ENCODE measurements around the gene EXOC3L4. TPM values are rescaled to one million over a fixed set of nuclear protein-coding genes. Genes with fewer than 3 reads are reported as not detected.

EXOC3L4 gene
- total and polyA plus RNA-seq, 9 of the 15 experiments (the other 6 are each of a cell fraction or from before 2014, with no cell fraction given): 0.10 to 6.7 (median 0.98) TPM; not detected in 1

DNA sequence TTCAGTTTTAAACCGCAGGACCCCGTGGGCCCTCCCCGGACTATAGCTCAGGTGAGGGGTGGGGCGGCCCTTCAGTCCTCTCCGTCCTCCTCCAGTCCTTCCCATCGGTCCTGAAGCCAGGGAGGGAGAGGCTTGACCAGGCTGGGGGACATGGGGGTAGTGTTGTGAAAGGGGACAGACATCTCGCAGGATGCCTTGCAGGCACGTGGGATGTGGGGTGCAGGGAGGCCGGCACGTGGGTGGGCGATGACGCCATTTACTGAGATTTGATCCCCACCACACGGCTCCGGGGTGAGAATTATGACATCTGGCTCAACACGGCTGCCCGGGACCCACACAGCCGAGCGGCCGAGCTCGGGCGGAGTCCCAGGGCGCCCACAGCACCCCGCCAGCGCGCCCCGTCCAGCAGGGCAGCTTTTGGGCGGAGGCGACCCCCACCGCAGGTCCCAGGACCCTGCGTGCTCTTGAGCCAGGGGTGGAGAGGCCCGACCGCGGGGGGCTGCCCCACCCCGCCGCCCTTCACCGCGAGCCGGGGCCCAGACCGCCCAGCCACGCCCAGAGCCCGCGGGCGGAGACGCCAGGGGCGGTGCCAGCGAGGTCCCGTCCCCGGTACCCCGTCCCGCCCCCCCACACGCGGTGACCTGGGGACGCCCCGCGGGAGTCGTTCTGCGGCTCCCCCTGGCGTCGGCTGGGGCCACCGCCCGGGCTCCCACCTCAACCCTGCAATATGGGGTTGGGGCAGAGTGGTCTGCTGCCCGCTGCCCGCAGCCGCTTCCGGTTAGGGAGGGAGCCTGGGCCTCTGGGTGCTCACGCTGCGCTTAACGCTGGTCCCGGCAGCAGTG, 3.3 kb upstream of the EXOC3L4 start (continued):
- TF ChIP-seq, protein P1, sequence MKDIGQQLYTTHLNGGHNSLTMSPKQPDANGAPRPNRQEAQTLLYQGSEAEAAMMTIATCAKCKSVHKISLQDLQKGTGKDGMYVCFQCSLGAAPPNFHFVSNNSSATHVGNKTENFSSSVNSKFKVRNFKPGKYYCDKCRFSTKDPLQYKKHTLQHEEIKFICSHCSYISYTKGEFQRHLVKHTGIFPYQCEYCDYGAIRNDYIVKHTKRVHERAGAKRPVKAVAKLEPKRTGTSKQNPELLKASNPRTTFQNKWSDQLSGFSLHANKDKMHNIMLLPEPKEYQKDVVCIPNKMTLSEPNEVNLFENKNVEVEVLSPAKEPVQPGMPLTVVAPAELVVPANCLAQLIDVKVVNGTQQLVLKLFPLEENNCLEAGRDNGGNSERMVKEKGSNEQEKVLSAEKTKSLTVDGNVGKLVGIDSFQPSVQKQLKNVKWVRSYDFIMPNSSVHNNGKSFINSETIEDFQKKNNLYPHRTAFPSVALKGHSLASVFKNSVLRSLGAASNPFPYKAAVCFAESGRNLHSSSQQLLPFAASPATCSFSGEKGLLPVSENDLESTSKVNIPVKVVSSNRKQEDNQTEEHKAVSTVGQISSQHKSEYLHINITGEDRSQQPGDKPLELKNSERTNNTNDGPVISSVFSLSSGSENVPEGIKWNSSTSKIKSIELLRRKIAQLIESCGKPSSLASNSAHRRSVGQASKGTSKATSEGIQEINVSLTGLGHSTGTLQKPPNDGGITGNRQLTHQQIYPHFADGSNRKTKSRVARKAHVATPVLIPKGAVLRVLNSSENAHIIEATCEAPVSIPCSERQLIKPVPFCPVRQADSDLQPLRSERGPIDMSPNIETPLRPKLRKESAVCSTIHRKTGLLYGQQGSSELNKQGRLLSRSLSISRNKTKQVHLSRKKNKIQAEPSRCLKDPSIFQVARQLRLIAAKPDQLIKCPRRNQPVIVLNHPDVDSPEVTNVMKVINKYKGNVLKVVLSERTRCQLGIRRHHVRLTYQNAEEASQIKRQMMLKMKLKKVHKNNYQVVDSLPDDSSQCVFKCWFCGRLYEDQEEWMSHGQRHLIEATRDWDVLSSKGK (CRISPR knock-in tag; IDR thresholded peaks at IDR 0.05): no peak
- TF ChIP-seq, protein P2, sequence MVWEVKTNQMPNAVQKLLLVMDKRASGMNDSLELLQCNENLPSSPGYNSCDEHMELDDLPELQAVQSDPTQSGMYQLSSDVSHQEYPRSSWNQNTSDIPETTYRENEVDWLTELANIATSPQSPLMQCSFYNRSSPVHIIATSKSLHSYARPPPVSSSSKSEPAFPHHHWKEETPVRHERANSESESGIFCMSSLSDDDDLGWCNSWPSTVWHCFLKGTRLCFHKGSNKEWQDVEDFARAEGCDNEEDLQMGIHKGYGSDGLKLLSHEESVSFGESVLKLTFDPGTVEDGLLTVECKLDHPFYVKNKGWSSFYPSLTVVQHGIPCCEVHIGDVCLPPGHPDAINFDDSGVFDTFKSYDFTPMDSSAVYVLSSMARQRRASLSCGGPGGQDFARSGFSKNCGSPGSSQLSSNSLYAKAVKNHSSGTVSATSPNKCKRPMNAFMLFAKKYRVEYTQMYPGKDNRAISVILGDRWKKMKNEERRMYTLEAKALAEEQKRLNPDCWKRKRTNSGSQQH (CRISPR knock-in tag; IDR thresholded peaks at IDR 0.05): no peak
- TF ChIP-seq ZNF507 (tag; conservative IDR thresholded peaks at IDR 0.05) (no peak), HDAC1 (IDR thresholded peaks at IDR 0.05) (no peak), HOXB6 (CRISPR knock-in tag; IDR thresholded peaks at IDR 0.05; ENCODE audit: borderline replicate concordance) (no peak), NFIC (IDR thresholded peaks at IDR 0.05) (no peak), MCM3 (IDR thresholded peaks at IDR 0.05) (no peak), ZNF561 (CRISPR knock-in tag; conservative IDR thresholded peaks at IDR 0.05) (no peak), FUS (optimal IDR thresholded peaks at IDR 0.05; ENCODE audit: low read depth, low read length) (no peak), ZNF24 (IDR thresholded peaks at IDR 0.05) (no peak)
- TF ChIP-seq, protein P3, sequence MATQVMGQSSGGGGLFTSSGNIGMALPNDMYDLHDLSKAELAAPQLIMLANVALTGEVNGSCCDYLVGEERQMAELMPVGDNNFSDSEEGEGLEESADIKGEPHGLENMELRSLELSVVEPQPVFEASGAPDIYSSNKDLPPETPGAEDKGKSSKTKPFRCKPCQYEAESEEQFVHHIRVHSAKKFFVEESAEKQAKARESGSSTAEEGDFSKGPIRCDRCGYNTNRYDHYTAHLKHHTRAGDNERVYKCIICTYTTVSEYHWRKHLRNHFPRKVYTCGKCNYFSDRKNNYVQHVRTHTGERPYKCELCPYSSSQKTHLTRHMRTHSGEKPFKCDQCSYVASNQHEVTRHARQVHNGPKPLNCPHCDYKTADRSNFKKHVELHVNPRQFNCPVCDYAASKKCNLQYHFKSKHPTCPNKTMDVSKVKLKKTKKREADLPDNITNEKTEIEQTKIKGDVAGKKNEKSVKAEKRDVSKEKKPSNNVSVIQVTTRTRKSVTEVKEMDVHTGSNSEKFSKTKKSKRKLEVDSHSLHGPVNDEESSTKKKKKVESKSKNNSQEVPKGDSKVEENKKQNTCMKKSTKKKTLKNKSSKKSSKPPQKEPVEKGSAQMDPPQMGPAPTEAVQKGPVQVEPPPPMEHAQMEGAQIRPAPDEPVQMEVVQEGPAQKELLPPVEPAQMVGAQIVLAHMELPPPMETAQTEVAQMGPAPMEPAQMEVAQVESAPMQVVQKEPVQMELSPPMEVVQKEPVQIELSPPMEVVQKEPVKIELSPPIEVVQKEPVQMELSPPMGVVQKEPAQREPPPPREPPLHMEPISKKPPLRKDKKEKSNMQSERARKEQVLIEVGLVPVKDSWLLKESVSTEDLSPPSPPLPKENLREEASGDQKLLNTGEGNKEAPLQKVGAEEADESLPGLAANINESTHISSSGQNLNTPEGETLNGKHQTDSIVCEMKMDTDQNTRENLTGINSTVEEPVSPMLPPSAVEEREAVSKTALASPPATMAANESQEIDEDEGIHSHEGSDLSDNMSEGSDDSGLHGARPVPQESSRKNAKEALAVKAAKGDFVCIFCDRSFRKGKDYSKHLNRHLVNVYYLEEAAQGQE (IDR thresholded peaks at IDR 0.05; ENCODE audit: borderline replicate concordance): 0 out of 2 replicates have a peak, but pooled peaks have one; percentile 14
- TF ChIP-seq, protein P3 (CRISPR knock-in tag; IDR thresholded peaks at IDR 0.05; ENCODE audit: low read depth): no peak
